ENCODE data around the gene CTTNBP2.

CTTNBP2 gene

DNA sequence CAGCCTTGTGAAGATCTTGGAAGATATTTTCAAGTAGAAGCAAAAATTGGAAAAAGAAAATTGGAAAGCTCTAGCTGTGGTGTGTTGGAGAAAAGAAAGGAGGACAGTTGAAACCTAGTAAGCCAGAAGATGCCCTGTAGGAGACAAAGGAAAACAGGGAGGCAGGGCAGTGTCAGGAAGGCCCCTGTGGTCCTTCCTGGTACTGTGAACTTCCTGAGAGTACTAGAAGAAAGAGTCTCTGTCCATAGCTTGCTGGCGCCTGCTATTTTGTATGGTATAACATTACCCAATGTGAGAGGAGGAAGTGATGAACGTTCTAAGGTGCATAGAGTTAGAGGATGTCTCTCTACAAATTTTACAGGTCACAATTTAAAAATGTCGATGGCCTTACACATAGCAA lies 183.1 kb downstream of the CTTNBP2 start:
- DNase-seq (ENCODE audit: low read depth in 2 of 2): no peak

GRCh38 chr7:117689406-117689805 lies 183.8 kb downstream of the CTTNBP2 start:
- DNase-seq (ENCODE audit: low read depth in 2 of 2): no peak

GRCh38 chr7:117688126-117688525 lies 185.1 kb downstream of the CTTNBP2 start:
- DNase-seq (ENCODE audit: low read depth in 2 of 2): no peak

GRCh38 chr7:117686311-117686935 lies 186.8 kb downstream of the CTTNBP2 start:
- DNase-seq (ENCODE audit: low read depth in 2 of 2): no peak

DNA sequence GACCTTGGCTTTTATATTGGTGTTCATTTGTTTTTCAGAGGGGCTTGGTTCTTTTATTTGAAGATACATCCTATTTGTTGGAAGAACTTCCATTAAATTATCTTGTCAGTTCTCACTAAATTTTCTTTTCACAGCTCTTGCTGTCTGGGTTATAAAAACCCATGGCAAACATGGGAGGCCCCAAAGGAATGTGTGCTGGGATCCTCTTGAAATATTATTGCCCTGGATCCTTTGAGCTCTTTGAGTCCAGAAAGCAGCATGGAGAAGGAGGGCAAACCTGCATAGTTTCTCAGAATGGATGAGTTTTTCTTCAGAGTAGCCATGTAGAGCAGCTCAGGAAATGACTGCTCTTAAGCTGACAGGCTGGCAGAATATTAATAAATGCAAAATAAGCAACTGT lies 187.4 kb downstream of the CTTNBP2 start:
- no peak for DNase-seq (ENCODE audit: low read depth in 2 of 2)

DNA sequence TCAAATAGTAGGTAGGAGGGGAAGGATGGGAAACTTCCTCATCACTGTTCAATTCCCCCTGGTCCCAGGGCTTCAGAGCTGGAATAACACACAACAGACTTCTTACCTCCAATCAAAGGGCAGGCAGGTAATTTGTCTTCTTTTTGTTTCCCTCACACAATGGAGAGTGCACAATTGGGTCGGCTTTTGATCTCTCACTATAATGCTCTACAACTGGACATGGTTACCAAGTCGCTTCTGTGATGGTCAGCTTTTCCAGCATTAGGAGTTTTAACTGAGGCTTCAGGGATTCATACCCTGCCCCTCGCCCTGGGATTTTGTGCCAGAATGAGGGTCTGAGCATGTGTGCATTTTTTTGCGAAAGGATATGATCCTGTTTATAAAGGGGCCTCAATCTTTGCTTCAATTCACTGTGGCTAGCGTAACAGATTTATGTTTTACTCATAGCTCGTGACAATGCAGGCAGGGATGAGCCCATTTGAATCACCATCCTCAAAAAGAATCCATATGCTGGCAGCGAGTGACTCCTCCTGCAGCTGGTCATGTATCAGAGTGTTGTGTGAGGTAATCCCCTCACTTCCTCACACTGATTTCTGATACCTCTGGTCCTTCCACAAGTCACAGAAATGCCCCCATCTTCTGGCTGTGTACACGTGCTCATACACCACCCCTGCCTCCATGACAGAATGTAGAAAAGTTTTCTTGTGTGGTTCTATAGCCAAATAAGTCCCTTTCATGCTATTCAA lies 189.6 kb downstream of the CTTNBP2 start:
- DNase-seq (ENCODE audit: low read depth in 2 of 2): no peak

DNA sequence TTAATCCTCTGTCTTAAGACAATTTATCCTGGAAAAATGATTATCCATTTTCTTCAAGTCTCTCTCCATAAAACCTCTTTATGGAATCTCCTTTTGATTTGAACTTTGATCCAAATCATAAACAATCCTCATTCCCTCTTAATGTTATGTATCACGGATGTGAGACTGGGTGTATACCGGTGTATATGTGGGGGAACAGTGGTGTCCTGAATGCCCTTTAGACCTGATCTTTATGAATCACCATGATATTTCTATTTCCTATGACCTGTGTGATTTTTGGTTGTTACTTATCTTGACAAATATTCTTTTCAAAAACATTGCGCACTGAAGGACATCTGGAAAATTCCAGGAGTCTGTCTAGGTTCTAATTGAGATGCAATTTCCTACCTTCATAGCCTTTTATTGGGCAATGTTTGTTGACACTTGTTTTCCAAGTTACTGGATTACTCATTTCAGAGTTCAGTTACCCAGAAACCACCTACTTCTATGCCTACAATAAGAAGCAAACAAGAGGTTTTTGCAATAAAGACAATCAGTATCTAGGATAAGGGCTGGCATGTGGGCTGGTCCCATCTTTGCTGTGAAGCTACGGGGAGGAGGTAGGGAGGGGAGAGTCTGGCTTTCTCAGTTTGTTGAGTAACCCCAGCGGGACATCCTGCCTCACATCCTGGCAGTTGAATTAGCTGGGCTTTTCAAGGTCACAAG lies 190.4 kb downstream of the CTTNBP2 start:
- DNase-seq (ENCODE audit: low read depth in 2 of 2): no peak

DNA sequence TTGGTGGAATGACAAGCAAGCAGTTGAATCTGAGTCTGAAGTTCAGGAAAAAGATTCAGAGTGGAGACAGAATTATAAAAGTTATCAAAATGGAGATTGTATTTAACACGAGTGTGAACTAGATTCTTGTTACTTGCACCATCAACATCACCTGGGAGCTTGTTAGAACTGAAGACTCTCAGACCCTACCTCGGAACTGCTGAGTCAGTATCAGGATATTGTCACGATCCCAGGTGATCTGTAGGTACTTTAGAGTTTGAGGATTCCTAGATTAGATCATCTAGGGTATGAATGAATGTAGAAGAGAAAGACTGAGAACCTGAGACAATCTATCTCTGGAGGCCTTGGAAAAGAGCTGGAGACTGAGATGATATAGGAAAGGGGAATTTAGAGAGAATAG lies 194.1 kb downstream of the CTTNBP2 start:
- DNase-seq (ENCODE audit: low read depth in 2 of 2): no peak

- no peak for DNase-seq (ENCODE audit: low read depth in 2 of 2)
These were observed 197.5 kb downstream of the CTTNBP2 start for GRCh38 chr7:117675497-117676435.

DNA sequence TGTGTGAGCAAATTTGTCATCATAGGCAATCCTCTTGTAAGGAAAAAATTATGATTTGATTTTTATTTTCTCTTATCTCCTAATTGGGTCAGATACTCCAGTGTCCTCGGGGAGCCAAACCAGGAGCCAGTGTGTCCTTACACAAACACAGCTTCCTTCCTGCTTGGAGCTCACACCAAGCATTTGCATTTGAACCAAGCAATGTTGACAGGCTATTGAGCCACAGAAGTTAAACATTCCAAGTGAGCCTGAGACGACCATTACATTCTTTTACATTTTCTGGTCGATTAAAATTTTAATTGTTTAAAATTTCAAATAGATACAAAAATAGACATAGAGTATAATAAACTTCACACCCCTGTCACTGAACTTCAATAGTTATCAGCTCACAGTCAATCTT lies 198.6 kb downstream of the CTTNBP2 start:
- no peak for DNase-seq (ENCODE audit: low read depth in 2 of 2)

- no peak for DNase-seq (ENCODE audit: low read depth in 2 of 2)
These were observed 199.4 kb downstream of the CTTNBP2 start for GRCh38 chr7:117673839-117674238.

GRCh38 chr7:117673367-117673766 lies 199.9 kb downstream of the CTTNBP2 start:
- no peak for DNase-seq (ENCODE audit: low read depth in 2 of 2)

DNA sequence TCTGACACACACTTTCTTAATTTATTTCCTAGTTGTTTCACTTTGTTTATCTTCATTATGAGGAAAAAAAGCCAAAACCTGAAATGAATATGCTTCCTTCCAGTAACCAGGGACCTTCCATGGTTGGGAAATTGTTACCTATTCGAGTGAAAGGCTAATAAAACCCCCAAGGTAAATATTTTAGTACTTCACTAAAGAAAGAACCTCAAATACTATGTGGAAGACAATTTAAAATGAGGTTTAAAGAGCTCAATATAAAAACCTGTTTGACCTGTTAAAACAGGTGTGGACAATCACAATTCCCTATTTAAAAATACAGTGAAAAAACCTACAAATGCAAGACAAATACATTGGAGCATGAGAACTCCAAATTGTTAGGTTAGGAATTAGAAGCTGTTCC lies 200.8 kb downstream of the CTTNBP2 start:
- DNase-seq (ENCODE audit: low read depth in 2 of 2): no peak

GRCh38 chr7:117669818-117670217 lies 203.4 kb downstream of the CTTNBP2 start:
- no peak for DNase-seq (ENCODE audit: low read depth in 2 of 2)

DNA sequence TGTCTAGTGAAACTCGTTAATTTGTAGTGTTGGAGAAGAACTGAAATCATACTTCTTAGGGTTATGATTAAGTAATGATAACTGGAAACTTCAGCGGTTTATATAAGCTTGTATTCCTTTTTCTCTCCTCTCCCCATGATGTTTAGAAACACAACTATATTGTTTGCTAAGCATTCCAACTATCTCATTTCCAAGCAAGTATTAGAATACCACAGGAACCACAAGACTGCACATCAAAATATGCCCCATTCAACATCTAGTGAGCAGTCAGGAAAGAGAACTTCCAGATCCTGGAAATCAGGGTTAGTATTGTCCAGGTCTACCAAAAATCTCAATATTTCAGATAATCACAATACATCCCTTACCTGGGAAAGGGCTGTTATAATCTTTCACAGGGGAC lies 205.8 kb downstream of the CTTNBP2 start:
- no peak for DNase-seq (ENCODE audit: low read depth in 2 of 2)

DNA sequence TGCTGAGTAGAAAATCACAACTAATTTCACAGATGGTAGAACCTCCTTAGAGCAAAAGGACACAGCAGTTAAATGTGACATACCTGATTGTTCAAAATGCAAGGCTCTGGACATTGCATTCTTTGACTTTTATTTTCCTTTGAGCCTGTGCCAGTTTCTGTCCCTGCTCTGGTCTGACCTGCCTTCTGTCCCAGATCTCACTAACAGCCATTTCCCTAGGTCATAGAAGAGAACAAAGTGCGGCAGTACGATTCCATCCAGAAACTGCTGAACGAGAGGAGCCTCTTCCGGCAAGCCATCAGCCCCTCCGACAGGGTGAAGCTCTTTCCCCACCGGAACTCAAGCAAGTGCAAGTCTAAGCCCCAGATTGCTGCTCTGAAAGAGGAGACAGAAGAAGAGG lies 206.6 kb downstream of the CTTNBP2 start:
- no peak for DNase-seq (ENCODE audit: low read depth in 2 of 2)

- DNase-seq (ENCODE audit: low read depth in 2 of 2): no peak
These were observed 207.2 kb downstream of the CTTNBP2 start for GRCh38 chr7:117666031-117666430.

DNA sequence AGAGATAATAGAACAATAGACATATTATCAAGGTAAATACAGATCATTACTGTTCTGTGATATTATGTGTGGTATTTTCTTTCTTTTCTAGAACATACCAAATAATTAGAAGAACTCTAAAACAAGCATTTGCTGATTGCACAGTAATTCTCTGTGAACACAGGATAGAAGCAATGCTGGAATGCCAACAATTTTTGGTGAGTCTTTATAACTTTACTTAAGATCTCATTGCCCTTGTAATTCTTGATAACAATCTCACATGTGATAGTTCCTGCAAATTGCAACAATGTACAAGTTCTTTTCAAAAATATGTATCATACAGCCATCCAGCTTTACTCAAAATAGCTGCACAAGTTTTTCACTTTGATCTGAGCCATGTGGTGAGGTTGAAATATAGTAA lies 207.9 kb downstream of the CTTNBP2 start:
- DNase-seq (ENCODE audit: low read depth in 2 of 2): no peak

DNA sequence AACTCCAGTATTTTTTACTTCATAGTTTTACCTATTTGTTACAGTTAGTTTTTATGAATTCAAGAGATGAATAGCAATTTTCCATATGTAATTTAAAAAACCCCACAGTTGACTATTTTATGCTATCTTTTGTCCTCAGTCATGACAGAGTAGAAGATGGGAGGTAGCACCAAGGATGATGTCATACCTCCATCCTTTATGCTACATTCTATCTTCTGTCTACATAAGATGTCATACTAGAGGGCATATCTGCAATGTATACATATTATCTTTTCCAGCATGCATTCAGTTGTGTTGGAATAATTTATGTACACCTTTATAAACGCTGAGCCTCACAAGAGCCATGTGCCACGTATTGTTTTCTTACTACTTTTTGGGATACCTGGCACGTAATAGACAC lies 209.2 kb downstream of the CTTNBP2 start:
- DNase-seq (ENCODE audit: low read depth in 2 of 2): no peak

- DNase-seq (ENCODE audit: low read depth in 2 of 2): no peak
These were observed 211.9 kb downstream of the CTTNBP2 start for GRCh38 chr7:117661328-117661727.
